ENCODE measurements around the gene SMC1A. TPM values are rescaled to one million over a fixed set of nuclear protein-coding genes. Genes with fewer than 3 reads are reported as not detected.
A peak's percentile ranks its signal among the peaks of the same experiment; 100 is the strongest.

Gene SMC1A
- total RNA-seq, 1 experiment from 2014 or later = 102 TPM

- POLR2A ChIA-PET = interaction anchor here (0.6 kb wide), 1 partner anchor 20 kb away, joined by 4 read pairs; the partner anchor contains the start of genes RIBC1 and SMC1A
- no peaks in the 10 kb centered on the region for H3K27me3 Mint-ChIP-seq (ENCODE audit: insufficient read depth, unreplicated experiment)
- no peak for DNase-seq
- intact Hi-C loops (cut with micrococcal nuclease; ENCODE audit: unreplicated experiment) = no loop called here
- H3K4me3 Mint-ChIP-seq (ENCODE audit: unreplicated experiment) = no peak overlapping the region
- BruUV-seq (replicated peaks) = no TSS peak
- no peak for TF ChIP-seq CTCF (IDR thresholded peaks at IDR 0.05; ENCODE audit: insufficient read depth in 1 of 2, low read depth in 1 of 2, low read length in 1 of 2, severe bottlenecking in 1 of 2, unreplicated experiment in 1 of 2)
- H3K36me3 Mint-ChIP-seq (ENCODE audit: insufficient read depth, unreplicated experiment) = no peaks in the 10 kb centered on the region
- Histone ChIP-seq H3K4me1 (no peaks in the 10 kb centered on the region), H3K4me3 (ENCODE audit: low read depth, low read length) (no peak overlapping the region), H3K27me3 (replicated peaks; ENCODE audit: control insufficient read depth, insufficient read depth, low read length) (no peaks in the 10 kb centered on the region), H3K9me3 (no peaks in the 10 kb centered on the region), H3K36me3 (ENCODE audit: control insufficient read depth, insufficient read depth, low read length) (no peaks in the 10 kb centered on the region)
- no peaks in the 10 kb centered on the region for H3K4me1 Mint-ChIP-seq (ENCODE audit: low read depth, unreplicated experiment)
- CTCF ChIA-PET = no interaction called here
- H3K27ac Mint-ChIP-seq (ENCODE audit: unreplicated experiment) = no peak overlapping the region
- H3K9me3 Mint-ChIP-seq (ENCODE audit: unreplicated experiment) = no peaks in the 10 kb centered on the region
These were observed 19.8 kb upstream of the SMC1A start for GRCh38 chrX:53442322-53442631.

GRCh38 chrX:53441531-53442321, 19.3 kb upstream of the SMC1A start:
- Mint-ChIP-seq H3K36me3 (ENCODE audit: insufficient read depth, unreplicated experiment) (no peaks in the 10 kb centered on the region), H3K4me1 (ENCODE audit: low read depth, unreplicated experiment) (no peaks in the 10 kb centered on the region), H3K4me3 (ENCODE audit: unreplicated experiment) (peak overlapping the region; percentile 75), H3K27me3 (ENCODE audit: insufficient read depth, unreplicated experiment) (no peaks in the 10 kb centered on the region), H3K9me3 (ENCODE audit: unreplicated experiment) (no peaks in the 10 kb centered on the region), H3K27ac (ENCODE audit: unreplicated experiment) (no peak overlapping the region)
- H3K27me3 ChIP-seq (replicated peaks; ENCODE audit: control insufficient read depth, insufficient read depth, low read length) = no peaks in the 10 kb centered on the region
- intact Hi-C loops (cut with micrococcal nuclease; ENCODE audit: unreplicated experiment) = loop anchor here (2.0 kb wide), 1 partner anchor 19 kb away; the partner anchor contains the start of genes RIBC1 and SMC1A
- H3K36me3 ChIP-seq (ENCODE audit: control insufficient read depth, insufficient read depth, low read length) = no peaks in the 10 kb centered on the region
- peak; percentile 83 to 84 for DNase-seq
- no peak for TF ChIP-seq CTCF (IDR thresholded peaks at IDR 0.05; ENCODE audit: insufficient read depth in 1 of 2, low read depth in 1 of 2, low read length in 1 of 2, severe bottlenecking in 1 of 2, unreplicated experiment in 1 of 2)
- POLR2A ChIA-PET = interaction anchor here (0.6 kb wide), 1 partner anchor 19 kb away, joined by 4 read pairs; the partner anchor contains the start of genes RIBC1 and SMC1A
- no peaks in the 10 kb centered on the region for H3K4me1 ChIP-seq
- BruUV-seq (replicated peaks) = no TSS peak
- no peaks in the 10 kb centered on the region for H3K9me3 ChIP-seq
- peak overlapping the region; percentile 31 for H3K4me3 ChIP-seq (ENCODE audit: low read depth, low read length)
- CTCF ChIA-PET = no interaction called here

GRCh38 chrX:53440621-53441517, 18.4 kb upstream of the SMC1A start:
- Mint-ChIP-seq H3K27ac (ENCODE audit: unreplicated experiment) (no peak overlapping the region), H3K27me3 (ENCODE audit: insufficient read depth, unreplicated experiment) (no peaks in the 10 kb centered on the region), H3K36me3 (ENCODE audit: insufficient read depth, unreplicated experiment) (no peaks in the 10 kb centered on the region), H3K4me1 (ENCODE audit: low read depth, unreplicated experiment) (no peaks in the 10 kb centered on the region), H3K9me3 (ENCODE audit: unreplicated experiment) (no peaks in the 10 kb centered on the region), H3K4me3 (ENCODE audit: unreplicated experiment) (peak overlapping the region; percentile 75)
- Histone ChIP-seq H3K36me3 (ENCODE audit: control insufficient read depth, insufficient read depth, low read length) (no peaks in the 10 kb centered on the region), H3K4me3 (ENCODE audit: low read depth, low read length) (peak overlapping the region; percentile 31), H3K4me1 (no peaks in the 10 kb centered on the region), H3K9me3 (no peaks in the 10 kb centered on the region), H3K27me3 (replicated peaks; ENCODE audit: control insufficient read depth, insufficient read depth, low read length) (no peaks in the 10 kb centered on the region)
- ChIA-PET CTCF (interaction anchor here (0.6 kb wide), 1 partner anchor 22 kb away, joined by 3 read pairs; no protein-coding TSS in a partner anchor), POLR2A (interaction anchor here (1.0 kb wide), 1 partner anchor 18 kb away, joined by 3 read pairs; the partner anchor contains the start of genes RIBC1 and SMC1A)
- no peak for TF ChIP-seq CTCF (IDR thresholded peaks at IDR 0.05; ENCODE audit: insufficient read depth in 1 of 2, low read depth in 1 of 2, low read length in 1 of 2, severe bottlenecking in 1 of 2, unreplicated experiment in 1 of 2)
- DNase-seq = peak in 1 of 2 experiments; percentile 8
- no TSS peak for BruUV-seq (replicated peaks)
- intact Hi-C loops (cut with micrococcal nuclease; ENCODE audit: unreplicated experiment) = loop anchor here (2.0 kb wide), 1 partner anchor 18 kb away; the partner anchor contains the start of genes RIBC1 and SMC1A
